A549 treated with DMSO at 1 μM for 4 hours (cell line): ENCODE data around the gene MORN1. TPM values are rescaled to one million over a fixed set of nuclear protein-coding genes. Genes with fewer than 3 reads are reported as not detected.

Source experiments
- total RNA-seq: library from RNA; stranded (reverse); fragments of 200-300 nt; extraction: Qiagen RNA extraction; gene quantifications from 5 replicates; pipeline ENCODE4 v1.2.3, GENCODE V29; 2022; ENCODE audit warnings: low read depth

MORN1 gene
- total RNA-seq = 5.8 to 7.9 TPM (median 6.4 TPM) in 5 replicates

GRCh38 chr1:2391041-2391930 is at the start of gene MORN1, which contains the start of gene RER1:
MORN1 (minus strand) TSS chr1:2391554; CDS start chr1:2391533, 21 bp downstream.
RER1 (plus strand) TSS chr1:2391841; CDS start chr1:2395791, 3,950 bp downstream.

GRCh38 chr1:2412395-2412772 is 21.0 kb upstream of the MORN1 start, which contains the start of gene PEX10:
PEX10 (minus strand) TSS chr1:2412564; CDS start chr1:2412502, 62 bp downstream.

Other genes starting within 250 kb of the MORN1 start
- gene FAAP20, start 196.8 kb downstream of the MORN1 start, total RNA-seq = 36.8 to 60.5 TPM (median 50.0 TPM) in 5 replicates
- gene SKI, start 163.2 kb downstream of the MORN1 start, total RNA-seq = 19.8 to 26.8 TPM (median 24.1 TPM) in 5 replicates
- gene RER1, start 287 bp upstream of the MORN1 start, total RNA-seq = 86.2 to 129 TPM (median 125 TPM) in 5 replicates
- gene PEX10, start 21.0 kb upstream of the MORN1 start, total RNA-seq = 19.2 to 23.7 TPM (median 23.0 TPM) in 5 replicates
- 0.12 to 0.36 TPM (median 0.32 TPM) in 5 replicates for gene PLCH2, start 84.7 kb upstream of the MORN1 start, total RNA-seq
- gene PANK4, start 135.0 kb upstream of the MORN1 start, total RNA-seq = 8.4 to 12.8 TPM (median 9.9 TPM) in 5 replicates
- not detected in 5 replicates for gene HES5, start 138.7 kb upstream of the MORN1 start, total RNA-seq
- 0.07 to 0.21 TPM (median 0.21 TPM) in 5 replicates for gene TNFRSF14, start 164.8 kb upstream of the MORN1 start, total RNA-seq
- 17.9 to 22.7 TPM (median 19.4 TPM) in 5 replicates for gene PRXL2B, start 195.2 kb upstream of the MORN1 start, total RNA-seq
- gene MMEL1, start 241.5 kb upstream of the MORN1 start, total RNA-seq = 0.24 to 0.37 TPM in 2 of 5 replicates, not detected in the others